K562 (cell line): ENCODE data around the gene TBP. TPM values are rescaled to one million over a fixed set of nuclear protein-coding genes. Genes with fewer than 3 reads are reported as not detected.

Experiments used
- ARID3A ChIP-seq: IDR thresholded peaks from 2 replicates; pipeline ENCODE4 v1.6.1; 2012; ENCODE audit warnings: low read depth, low read length, improper control_type of control experiment, borderline replicate concordance
- CBFA2T2 ChIP-seq: fragments of 450-650 bp; conservative IDR thresholded peaks from 2 replicates; pipeline ENCODE4 v1.6.1; 2017; ENCODE audit warnings: mild to moderate bottlenecking
- GABPB2 ChIP-seq: fragments of 250-450 bp; sonication (Bioruptor Pico); conservative IDR thresholded peaks from 2 replicates; pipeline ENCODE4 v1.5.1; 2021; ENCODE audit warnings: mild to moderate bottlenecking
- HDAC3 ChIP-seq: fragments of 450-650 bp; IDR thresholded peaks from 2 replicates; pipeline ENCODE4 v1.6.1; 2018; ENCODE audit warnings: borderline replicate concordance, mild to moderate bottlenecking, moderate library complexity; ENCODE audit not compliant: partially characterized antibody
- HNRNPUL1 ChIP-seq: fragments of 200-400 bp; formaldehyde crosslinking; IDR thresholded peaks from 2 replicates; pipeline ENCODE4 v1.6.1; 2017; ENCODE audit warnings: low read length
- HSF4 ChIP-seq: fragments of 250-450 bp; sonication (Bioruptor Pico); IDR thresholded peaks from 2 replicates; pipeline ENCODE4 v2.1.2; 2022; ENCODE audit warnings: mild to moderate bottlenecking, moderate library complexity, borderline replicate concordance
- NEUROD1 ChIP-seq: fragments of 150-350 bp; IDR thresholded peaks from 2 replicates; pipeline ENCODE4 v1.6.1; 2014; ENCODE audit warnings: borderline replicate concordance, low read length, low read depth; ENCODE audit not compliant: partially characterized antibody
- PTBP1 ChIP-seq: fragments of 200-400 bp; formaldehyde crosslinking; IDR thresholded peaks from 2 replicates; pipeline ENCODE4 v1.6.1; 2017; ENCODE audit warnings: low read depth, low read length
- PTRF ChIP-seq: fragments of 450-650 bp; IDR thresholded peaks from 2 replicates; pipeline ENCODE4 v1.6.1; 2016; ENCODE audit warnings: mild to moderate bottlenecking, missing genetic modification characterization, missing compliant biosample characterization
- THRAP3 ChIP-seq: fragments of 450-650 bp; IDR thresholded peaks from 2 replicates; pipeline ENCODE4 v1.6.1; 2016; ENCODE audit warnings: mild to moderate bottlenecking, inconsistent platforms, borderline replicate concordance
- U2AF1 ChIP-seq: fragments of 200-400 bp; formaldehyde crosslinking; optimal IDR thresholded peaks from 2 replicates; pipeline ENCODE3; 2017; ENCODE audit warnings: mild to moderate bottlenecking, low read depth, low read length, moderate library complexity
- ZFP1 ChIP-seq: fragments of 450-650 bp; formaldehyde crosslinking; IDR thresholded peaks from 2 replicates; pipeline ENCODE4 v1.4.0; 2020; ENCODE audit warnings: mild to moderate bottlenecking, mixed read lengths
- ZNF197 ChIP-seq: fragments of 200-800 bp; sonication (Bioruptor generic); IDR thresholded peaks from 2 replicates; pipeline ENCODE4 v1.6.1; 2016; ENCODE audit warnings: low read depth, missing genetic modification characterization, missing compliant biosample characterization
- ZNF212 ChIP-seq: fragments of 450-650 bp; formaldehyde crosslinking; IDR thresholded peaks from 2 replicates; pipeline ENCODE4 v1.4.0; 2020; ENCODE audit warnings: mild to moderate bottlenecking
- ZNF263 ChIP-seq: sonication (generic); formaldehyde crosslinking; IDR thresholded peaks from 2 replicates; pipeline ENCODE4 v1.8.0; 2022; ENCODE audit warnings: mild to moderate bottlenecking, missing genetic modification reagents, borderline replicate concordance
- ZNF444 ChIP-seq: fragments of 250-450 bp; sonication (Bioruptor Pico); IDR thresholded peaks from 2 replicates; pipeline ENCODE4 v1.4.0; 2020; ENCODE audit warnings: mild to moderate bottlenecking, moderate library complexity
- ZNF57 ChIP-seq: fragments of 450-650 bp; formaldehyde crosslinking; IDR thresholded peaks from 2 replicates; pipeline ENCODE4 v1.4.0; 2020; ENCODE audit warnings: mild to moderate bottlenecking, moderate library complexity
- ZNF79 ChIP-seq: fragments of 250-450 bp; sonication (Bioruptor Pico); IDR thresholded peaks from 2 replicates; pipeline ENCODE4 v1.4.0; 2020; ENCODE audit warnings: low read depth, mild to moderate bottlenecking, moderate library complexity
- polyA plus RNA-seq, 8 experiments: library from polyadenylated mRNA; depleted of rRNA in 4 of 8; stranded (reverse) in 5 of 8; unstranded in 3 of 8; fragments of >200 nt; fragmentation: Nextera tagmentation in 2 of 8; fragmentation: Illumina TruSeq in 1 of 8; extraction: Ambion mirVana in 2 of 8; extraction: Trizol in 1 of 8; gene quantifications; 2 replicates each; pipeline versions ENCODE4 v1.2.1 to v1.2.3, GENCODE V29; 2011 to 2014; ENCODE audit warnings: inconsistent platforms in 1 of 8, missing spikeins in 1 of 8
- total RNA-seq, 7 experiments: library from RNA; depleted of rRNA in 6 of 7; stranded (reverse); fragments of >200 nt in 6 of 7; fragmentation: Illumina TruSeq in 2 of 7; extraction: Trizol in 2 of 7; gene quantifications; 2 replicates each; pipeline versions ENCODE4 v1.2.1 to v1.2.3, GENCODE V29; 2011 to 2021; ENCODE audit warnings: low replicate concordance in 1 of 7
- TF ChIP-seq, protein P1 (sequence below): sonication (generic); formaldehyde crosslinking; IDR thresholded peaks from 2 replicates; pipeline ENCODE4 v1.8.1; 2023; ENCODE audit warnings: missing genetic modification reagents, mild to moderate bottlenecking, borderline replicate concordance
- TF ChIP-seq, protein P2 (sequence below): fragments of 450-650 bp; IDR thresholded peaks from 2 replicates; pipeline ENCODE4 v1.6.1; 2016

TBP gene
- total and polyA plus RNA-seq, 9 of the 15 experiments (the other 6 are each of a cell fraction or from before 2014, with no cell fraction given) = 28.5 to 86.1 (median 39.5) TPM

GRCh38 chr6:170554013-170554795 is at the start of gene TBP (continued):
- TF ChIP-seq CBFA2T2 (no peak), ZNF444 (CRISPR knock-in tag) (no peak), ZNF263 (CRISPR knock-in tag) (no peak), ZFP1 (CRISPR knock-in tag) (no peak), PTRF (no peak), ARID3A (no peak), ZNF57 (CRISPR knock-in tag) (no peak), PTBP1 (no peak), HDAC3 (no peak), NEUROD1 (peak; percentile 23), GABPB2 (CRISPR knock-in tag) (no peak), ZNF79 (no peak), HSF4 (CRISPR knock-in tag) (no peak), ZNF197 (CRISPR knock-in tag) (peak; percentile 75; the same call in 1 of the 2 replicates), THRAP3 (no peak), ZNF212 (no peak), HNRNPUL1 (no peak), U2AF1 (no peak)
- TF ChIP-seq, protein P1, sequence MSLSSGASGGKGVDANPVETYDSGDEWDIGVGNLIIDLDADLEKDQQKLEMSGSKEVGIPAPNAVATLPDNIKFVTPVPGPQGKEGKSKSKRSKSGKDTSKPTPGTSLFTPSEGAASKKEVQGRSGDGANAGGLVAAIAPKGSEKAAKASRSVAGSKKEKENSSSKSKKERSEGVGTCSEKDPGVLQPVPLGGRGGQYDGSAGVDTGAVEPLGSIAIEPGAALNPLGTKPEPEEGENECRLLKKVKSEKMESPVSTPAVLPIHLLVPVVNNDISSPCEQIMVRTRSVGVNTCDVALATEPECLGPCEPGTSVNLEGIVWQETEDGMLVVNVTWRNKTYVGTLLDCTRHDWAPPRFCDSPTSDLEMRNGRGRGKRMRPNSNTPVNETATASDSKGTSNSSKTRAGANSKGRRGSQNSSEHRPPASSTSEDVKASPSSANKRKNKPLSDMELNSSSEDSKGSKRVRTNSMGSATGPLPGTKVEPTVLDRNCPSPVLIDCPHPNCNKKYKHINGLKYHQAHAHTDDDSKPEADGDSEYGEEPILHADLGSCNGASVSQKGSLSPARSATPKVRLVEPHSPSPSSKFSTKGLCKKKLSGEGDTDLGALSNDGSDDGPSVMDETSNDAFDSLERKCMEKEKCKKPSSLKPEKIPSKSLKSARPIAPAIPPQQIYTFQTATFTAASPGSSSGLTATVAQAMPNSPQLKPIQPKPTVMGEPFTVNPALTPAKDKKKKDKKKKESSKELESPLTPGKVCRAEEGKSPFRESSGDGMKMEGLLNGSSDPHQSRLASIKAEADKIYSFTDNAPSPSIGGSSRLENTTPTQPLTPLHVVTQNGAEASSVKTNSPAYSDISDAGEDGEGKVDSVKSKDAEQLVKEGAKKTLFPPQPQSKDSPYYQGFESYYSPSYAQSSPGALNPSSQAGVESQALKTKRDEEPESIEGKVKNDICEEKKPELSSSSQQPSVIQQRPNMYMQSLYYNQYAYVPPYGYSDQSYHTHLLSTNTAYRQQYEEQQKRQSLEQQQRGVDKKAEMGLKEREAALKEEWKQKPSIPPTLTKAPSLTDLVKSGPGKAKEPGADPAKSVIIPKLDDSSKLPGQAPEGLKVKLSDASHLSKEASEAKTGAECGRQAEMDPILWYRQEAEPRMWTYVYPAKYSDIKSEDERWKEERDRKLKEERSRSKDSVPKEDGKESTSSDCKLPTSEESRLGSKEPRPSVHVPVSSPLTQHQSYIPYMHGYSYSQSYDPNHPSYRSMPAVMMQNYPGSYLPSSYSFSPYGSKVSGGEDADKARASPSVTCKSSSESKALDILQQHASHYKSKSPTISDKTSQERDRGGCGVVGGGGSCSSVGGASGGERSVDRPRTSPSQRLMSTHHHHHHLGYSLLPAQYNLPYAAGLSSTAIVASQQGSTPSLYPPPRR = no peak
- TF ChIP-seq, protein P2, sequence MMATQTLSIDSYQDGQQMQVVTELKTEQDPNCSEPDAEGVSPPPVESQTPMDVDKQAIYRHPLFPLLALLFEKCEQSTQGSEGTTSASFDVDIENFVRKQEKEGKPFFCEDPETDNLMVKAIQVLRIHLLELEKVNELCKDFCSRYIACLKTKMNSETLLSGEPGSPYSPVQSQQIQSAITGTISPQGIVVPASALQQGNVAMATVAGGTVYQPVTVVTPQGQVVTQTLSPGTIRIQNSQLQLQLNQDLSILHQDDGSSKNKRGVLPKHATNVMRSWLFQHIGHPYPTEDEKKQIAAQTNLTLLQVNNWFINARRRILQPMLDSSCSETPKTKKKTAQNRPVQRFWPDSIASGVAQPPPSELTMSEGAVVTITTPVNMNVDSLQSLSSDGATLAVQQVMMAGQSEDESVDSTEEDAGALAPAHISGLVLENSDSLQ = no peak; the same call in none of the 2 replicates
